Activated CD8-positive, alpha-beta memory T cell treated with anti-CD3 and anti-CD28 coated beads for 48 hours (primary cell): Measurements from ENCODE around the gene TSPAN19.

ENCODE experiments used
- DNase-seq, 3 experiments: peaks; one replicate each; pipeline ENCODE4 v3.0.0-alpha.2; 2020; ENCODE audit warnings: low read depth in 2 of 3, low spot score in 2 of 3

The TSPAN19 gene

DNA sequence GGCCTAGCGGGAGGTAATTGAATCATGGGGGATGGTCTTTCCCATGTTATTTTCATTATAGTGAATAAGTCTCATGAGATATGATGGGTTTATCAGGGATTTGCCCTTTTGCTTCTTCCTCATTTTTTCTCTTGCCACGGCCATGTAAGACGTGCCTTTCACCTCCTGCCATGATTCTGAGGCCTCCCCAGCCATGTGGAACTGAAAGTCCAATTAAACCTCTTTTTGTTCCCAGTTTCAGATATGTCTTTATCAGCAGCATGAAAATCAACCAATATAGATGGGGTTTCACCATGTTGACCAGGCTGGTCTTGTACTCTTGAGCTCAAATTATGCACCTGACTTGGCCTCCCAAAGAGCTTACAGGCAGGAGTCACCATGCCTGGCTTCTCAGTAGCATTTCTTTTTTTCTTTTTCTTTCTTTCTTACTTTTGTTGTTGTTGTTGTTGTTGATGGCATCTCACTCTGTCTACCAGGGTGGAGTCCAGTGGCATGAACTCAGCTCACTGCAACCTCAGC lies 33.2 kb downstream of the TSPAN19 start:
- DNase-seq: no peak

DNA sequence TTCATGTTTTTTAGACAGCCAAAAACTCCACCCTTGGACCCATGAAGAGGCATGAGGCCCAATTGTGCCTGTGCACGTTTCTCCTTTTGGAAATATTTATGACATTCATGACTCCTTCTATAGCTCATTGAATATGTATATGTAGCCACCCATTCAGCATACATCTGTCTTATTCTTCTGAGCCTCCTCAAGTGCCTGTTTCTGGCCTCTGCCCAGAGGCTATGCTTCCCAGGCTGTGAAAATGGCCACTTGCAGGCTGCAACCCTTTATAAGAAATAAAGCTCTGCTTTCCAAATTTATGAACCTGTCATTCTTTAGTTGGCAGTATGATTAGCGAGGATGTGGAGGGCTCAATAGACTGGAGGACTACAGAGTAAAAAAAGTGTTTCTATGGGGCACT lies 35.3 kb downstream of the TSPAN19 start:
- DNase-seq: no peak

- DNase-seq: no peak
Observed at GRCh38 chr12:84998341-84998740, 37.7 kb downstream of the TSPAN19 start.

DNA sequence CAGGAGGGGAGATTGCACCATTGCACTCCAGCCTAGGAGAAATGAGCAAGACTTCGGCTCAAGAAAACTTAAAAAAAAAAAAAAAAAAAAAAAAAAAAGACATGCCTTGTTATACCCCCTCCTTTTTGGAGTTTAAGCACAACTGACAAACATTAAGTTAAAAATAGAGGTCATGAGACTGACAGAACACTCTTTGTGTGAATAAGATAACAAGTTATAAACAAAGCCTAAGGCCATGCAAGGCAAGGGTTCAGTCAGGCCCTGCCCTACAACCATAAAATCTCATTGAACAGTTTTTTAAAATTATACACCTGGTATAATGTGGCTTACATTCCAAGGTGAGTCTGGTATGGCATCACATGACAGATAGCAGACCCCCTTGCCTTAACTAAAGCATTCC lies 39.3 kb downstream of the TSPAN19 start:
- no peak for DNase-seq

DNA sequence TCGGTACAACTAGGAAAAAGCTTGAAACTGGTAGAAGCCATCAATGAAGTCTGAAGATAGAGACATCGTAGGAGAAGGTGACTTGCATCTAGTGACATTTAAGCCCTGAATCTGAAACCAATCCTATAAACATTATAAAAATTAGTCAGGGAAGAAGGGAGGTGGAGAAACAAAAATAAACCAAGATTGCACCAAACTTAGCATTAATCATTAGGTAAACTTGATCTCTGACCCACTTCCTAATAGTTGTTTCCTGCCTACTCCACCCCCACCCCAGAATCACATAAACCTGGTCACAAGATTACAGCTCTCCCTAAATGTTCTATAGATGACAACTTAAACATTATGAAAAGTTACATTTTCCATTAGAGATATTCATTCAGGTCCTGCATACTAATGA lies 40.4 kb downstream of the TSPAN19 start:
- no peak for DNase-seq

DNA sequence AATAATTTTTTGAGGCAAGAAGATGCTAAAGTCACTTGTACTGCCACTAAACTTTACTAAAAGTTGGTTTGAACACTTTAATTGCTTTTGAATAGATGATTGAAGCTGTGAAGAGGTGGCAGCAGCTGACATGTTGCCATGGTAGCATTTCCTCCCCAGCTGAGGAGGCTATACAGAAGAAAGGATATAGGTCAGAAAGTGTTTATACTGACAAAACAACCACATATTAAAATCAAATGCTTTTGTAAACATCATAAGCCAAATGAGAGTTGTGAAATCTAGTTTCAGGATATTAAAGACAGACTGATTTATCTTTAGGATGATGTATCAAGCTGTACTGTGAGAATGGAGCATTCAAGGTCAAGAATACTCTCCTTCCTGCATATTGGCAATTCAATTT lies 41.7 kb downstream of the TSPAN19 start:
- no peak for DNase-seq

DNA sequence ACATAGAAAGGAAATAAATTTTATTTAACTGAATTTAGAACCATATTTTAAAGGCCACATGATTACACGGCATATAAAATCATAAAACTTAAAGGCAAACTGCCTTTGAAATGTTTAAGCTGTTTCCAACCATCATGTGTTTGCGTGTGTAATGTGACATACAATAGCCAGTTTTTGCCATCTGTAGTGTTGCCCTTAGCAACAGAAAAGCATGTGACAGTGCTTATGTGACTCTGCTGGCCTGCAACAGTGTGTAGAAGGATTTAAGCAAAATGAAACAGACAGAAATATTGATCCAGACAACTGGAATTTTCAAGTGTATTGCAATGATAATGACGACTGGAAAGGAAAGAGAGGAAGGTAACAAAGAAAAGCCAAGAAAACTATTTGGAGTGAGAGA lies 49.5 kb downstream of the TSPAN19 start:
- no peak for DNase-seq

DNA sequence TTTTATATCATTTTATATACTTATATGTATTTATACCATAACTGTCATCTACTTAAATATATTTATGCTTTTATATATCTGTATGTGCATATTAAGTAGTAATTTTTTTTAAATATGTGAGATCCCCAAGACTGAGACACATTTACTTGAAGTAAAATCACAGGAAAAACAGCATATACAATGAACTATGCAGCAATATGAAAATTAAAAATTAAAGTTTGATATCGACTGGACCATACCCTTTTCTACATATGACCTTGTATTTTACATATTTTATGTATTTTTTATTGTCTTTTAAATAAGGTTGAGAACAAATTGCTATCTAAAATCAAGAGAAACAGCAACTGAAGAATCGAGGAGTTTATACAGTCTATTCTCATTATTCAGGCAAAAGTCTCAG lies 50.0 kb downstream of the TSPAN19 start:
- DNase-seq: no peak

DNA sequence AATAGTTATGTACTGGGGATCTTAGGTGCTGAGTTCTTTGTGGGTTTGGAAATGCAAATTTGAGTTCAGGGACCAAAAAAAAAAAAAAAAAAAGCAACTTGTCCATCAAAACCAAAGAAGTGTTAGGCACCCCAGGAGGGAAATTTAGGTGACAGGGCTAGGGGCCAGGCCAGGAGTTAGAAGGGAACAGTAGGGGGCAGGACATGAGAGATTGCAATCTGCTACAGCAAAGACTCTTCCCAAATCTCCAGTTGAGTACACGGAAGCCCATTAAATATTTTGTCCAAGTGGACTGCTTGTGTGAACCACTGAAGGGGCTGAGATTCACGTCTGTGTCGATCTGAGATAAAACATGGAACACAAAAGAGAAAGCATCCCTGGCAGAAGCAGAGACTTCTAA lies 52.8 kb downstream of the TSPAN19 start:
- no peak for DNase-seq

DNA sequence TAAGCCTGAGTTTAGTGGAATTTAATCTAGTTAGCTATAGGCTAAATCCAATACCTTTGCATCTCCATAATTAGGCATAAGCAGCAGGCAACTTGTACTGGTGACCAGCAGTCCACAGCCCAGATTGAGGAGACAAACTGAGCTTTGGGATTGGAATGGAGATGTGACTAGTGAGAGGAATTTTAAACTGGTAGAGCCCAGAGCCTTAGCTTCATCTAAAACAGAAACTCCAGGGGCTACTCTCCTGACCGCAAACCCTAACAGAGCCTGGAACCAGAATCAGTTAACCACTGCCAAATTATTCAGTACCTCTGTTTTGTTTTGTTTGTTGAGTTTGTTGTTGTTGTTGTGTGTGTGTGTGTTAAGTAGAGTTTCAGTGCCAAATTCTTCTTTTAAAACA lies 53.2 kb downstream of the TSPAN19 start:
- DNase-seq: no peak

GRCh38 chr12:84978921-84979320 lies 57.2 kb downstream of the TSPAN19 start:
- no peak for DNase-seq

DNA sequence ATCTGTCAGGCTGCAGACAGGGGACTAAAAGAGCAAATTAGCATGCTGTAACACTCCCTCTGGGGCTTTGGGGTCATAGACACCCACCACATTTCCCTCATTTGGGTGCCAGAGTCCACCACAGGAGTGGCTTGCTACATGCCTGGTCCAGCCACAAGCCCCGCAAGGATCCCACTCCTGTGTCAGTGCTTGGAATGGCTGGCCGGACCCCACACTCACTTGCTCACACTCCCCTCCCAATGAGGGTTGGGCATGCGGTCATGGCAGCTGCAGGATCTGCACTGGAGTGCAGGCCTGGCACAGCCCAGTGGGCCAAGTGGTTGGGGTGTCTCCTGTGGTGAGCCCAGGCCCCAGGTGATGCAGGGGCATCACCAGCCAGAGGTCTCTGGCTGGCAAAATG lies 59.9 kb downstream of the TSPAN19 start:
- DNase-seq: no peak

- DNase-seq: no peak
Observed at GRCh38 chr12:84974155-84974815, 61.8 kb downstream of the TSPAN19 start.

GRCh38 chr12:84973026-84973425 lies 63.1 kb downstream of the TSPAN19 start:
- DNase-seq: no peak

- no peak for DNase-seq
Observed at GRCh38 chr12:84969226-84969625, 66.9 kb downstream of the TSPAN19 start.
